Effector CD4-positive, alpha-beta T cell (primary cell): Measurements from ENCODE around the gene SLC31A1.

Experiments
- DNase-seq: peaks from one replicate; pipeline ENCODE4 v3.0.0-alpha.2; 2020

SLC31A1 gene

GRCh38 chr9:113309204-113309813, 88.0 kb downstream of the SLC31A1 start:
- DNase-seq = no peak

- DNase-seq = no peak
Measured at GRCh38 chr9:113310538-113310937, 89.2 kb downstream of the SLC31A1 start.

GRCh38 chr9:113311961-113312360, 90.6 kb downstream of the SLC31A1 start:
- no peak for DNase-seq

GRCh38 chr9:113313261-113313660, 91.9 kb downstream of the SLC31A1 start:
- DNase-seq = no peak
